MM.1S (cell line): ENCODE results near the gene KRTAP5-11.
"Not testable (repeated sequence)": the region's sequence is repeated elsewhere in the genome, so short reads cannot be mapped to it uniquely, and the experiment has no call there.

ENCODE experiments used
- CTCF ChIP-seq: fragments of 300-600 bp; sonication (generic); IDR thresholded peaks from 2 replicates; pipeline ENCODE4 v1.5.1; 2016; ENCODE audit warnings: antibody characterized with exemption, low read length, mixed read lengths
- EZH2 ChIP-seq: fragments of 300-600 bp; sonication (generic); optimal IDR thresholded peaks from 2 replicates; pipeline ENCODE3; 2017; ENCODE audit warnings: low read depth, mild to moderate bottlenecking, antibody characterized with exemption, low read length, mixed read lengths

- not testable (repeated sequence) for TF ChIP-seq CTCF, EZH2
These were observed 47.7 kb downstream of the KRTAP5-11 start for GRCh38 chr11:71534711-71535608.
